Fibroblast of the aortic adventitia (primary cell): Measurements from ENCODE around the gene HAT1. TPM values are rescaled to one million over a fixed set of nuclear protein-coding genes. Genes with fewer than 3 reads are reported as not detected.
"Not testable (repeated sequence)": the region's sequence is repeated elsewhere in the genome, so short reads cannot be mapped to it uniquely, and the experiment has no call there.

Source experiments
- DNase-seq: peaks from one replicate; pipeline ENCODE4 v3.0.0-alpha.2; 2010; ENCODE audit warnings: low read depth
- H3K4me3 ChIP-seq: 2 replicates; pipeline ENCODE4 v1.5.1; 2011; ENCODE audit warnings: low read depth, mild to moderate bottlenecking, control low read depth, low read length, moderate library complexity
- total RNA-seq: library from RNA; depleted of rRNA; stranded (reverse); fragments of >200 nt; gene quantifications from 2 replicates; pipeline ENCODE4 v1.2.3, GENCODE V29; 2012; ENCODE audit warnings: low replicate concordance
- TF ChIP-seq, protein P1 (sequence below): IDR thresholded peaks from 2 replicates; pipeline ENCODE4 v1.5.1; 2011; ENCODE audit warnings: mild to moderate bottlenecking, low read length, control low read depth, inconsistent platforms; ENCODE audit not compliant: insufficient read depth

Gene HAT1
- total RNA-seq, 1 donor = 81.4 TPM

DNA sequence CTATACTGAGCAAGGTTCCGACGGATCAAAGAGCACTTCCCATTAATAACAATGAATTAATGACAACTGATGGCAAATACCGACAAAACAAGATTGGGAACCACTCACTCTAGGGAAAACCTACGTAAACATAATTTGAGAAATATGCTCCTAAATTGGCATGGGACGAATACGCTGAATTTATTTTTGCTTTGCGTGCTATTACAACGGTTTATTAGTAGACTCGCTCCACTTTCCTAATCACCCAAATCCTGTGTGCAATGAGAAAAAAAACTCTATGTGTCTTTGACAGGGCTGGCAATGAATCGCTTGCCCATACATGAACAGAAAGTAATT is 27.7 kb upstream of the HAT1 start:
- DNase-seq = no peak
- peak overlapping the region; percentile 95 for H3K4me3 ChIP-seq
- TF ChIP-seq, protein P1, sequence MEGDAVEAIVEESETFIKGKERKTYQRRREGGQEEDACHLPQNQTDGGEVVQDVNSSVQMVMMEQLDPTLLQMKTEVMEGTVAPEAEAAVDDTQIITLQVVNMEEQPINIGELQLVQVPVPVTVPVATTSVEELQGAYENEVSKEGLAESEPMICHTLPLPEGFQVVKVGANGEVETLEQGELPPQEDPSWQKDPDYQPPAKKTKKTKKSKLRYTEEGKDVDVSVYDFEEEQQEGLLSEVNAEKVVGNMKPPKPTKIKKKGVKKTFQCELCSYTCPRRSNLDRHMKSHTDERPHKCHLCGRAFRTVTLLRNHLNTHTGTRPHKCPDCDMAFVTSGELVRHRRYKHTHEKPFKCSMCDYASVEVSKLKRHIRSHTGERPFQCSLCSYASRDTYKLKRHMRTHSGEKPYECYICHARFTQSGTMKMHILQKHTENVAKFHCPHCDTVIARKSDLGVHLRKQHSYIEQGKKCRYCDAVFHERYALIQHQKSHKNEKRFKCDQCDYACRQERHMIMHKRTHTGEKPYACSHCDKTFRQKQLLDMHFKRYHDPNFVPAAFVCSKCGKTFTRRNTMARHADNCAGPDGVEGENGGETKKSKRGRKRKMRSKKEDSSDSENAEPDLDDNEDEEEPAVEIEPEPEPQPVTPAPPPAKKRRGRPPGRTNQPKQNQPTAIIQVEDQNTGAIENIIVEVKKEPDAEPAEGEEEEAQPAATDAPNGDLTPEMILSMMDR = no peak

DNA sequence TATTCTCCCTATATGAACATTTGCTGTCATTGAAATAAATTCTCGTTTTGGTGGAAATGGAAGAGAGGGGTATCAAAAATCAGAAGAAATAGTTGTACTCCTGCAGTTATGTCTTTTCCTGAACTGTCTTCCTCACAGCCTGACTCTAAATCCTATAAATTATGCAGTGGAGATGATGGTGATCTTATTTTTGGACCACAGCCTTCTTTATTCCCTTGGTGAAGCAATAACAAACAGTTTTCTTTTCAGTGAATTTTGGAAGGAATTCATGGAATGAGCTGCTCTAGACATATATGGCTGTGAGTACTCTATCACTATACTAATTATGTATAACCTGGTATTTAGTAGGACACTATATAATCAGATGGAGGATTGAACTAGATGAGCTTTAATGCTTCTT is 26.5 kb upstream of the HAT1 start:
- H3K4me3 ChIP-seq = no peak overlapping the region
- peak; percentile 34 for DNase-seq
- TF ChIP-seq, protein P1 = no peak

DNA sequence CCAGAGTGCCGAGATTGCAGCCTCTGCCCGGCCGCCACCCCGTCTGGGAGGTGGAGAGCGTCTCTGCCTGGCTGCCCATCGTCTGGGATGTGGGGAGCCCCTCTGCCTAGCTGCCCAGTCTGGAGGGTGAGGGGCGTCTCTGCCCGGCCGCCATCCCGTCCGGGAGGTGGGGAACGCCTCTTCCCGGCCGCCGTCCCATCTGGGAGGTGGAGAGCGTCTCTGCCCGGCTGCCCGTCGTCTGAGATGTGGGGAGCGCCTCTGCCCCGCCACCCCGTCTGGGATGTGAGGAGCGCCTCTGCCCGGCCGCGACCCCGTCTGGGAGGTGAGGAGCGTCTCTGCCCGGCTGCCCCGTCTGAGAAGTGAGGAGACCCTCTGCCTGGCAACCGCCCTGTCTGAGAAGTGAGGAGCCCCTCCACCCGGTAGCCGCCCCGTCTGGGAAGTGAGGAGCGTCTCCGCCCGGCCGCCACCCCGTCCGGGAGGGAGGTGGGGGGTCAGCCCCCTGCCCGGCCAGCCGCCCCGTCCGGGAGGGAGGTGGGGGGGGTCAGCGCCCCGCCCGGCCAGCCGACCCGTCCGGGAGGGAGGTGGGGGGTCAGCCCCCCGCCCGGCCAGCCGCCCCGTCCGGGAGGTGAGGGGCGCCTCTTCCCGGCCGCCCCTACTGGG is 22.5 kb upstream of the HAT1 start:
- not testable (repeated sequence) for DNase-seq, H3K4me3 ChIP-seq

DNA sequence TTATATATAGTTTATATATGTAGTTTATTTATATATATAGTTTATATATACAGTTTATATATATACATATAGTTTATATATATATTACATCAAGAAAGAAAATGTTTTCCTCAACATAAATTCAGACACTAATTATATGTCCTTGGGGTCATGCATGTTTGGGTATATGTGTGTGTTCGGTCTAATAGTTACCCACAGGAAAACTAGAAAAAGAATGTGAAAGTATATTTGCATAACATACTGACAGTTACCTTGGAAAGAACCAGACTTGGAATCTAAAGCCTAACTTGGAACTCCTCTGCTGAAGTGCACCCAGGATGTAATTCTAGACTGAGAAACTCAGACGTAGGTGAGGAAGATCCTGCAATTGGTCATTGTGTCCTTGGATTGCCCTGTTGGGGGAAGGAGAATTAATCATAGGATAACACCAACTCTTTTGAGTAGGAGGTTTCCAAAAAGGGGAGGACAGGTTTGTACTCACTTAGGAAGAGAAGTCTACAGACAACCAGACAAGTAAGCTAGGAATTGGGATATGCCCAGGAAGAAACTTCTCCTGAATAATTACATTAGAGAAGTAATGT is 19.3 kb upstream of the HAT1 start:
- H3K4me3 ChIP-seq = no peak overlapping the region
- TF ChIP-seq, protein P1 = no peak
- DNase-seq = no peak

DNA sequence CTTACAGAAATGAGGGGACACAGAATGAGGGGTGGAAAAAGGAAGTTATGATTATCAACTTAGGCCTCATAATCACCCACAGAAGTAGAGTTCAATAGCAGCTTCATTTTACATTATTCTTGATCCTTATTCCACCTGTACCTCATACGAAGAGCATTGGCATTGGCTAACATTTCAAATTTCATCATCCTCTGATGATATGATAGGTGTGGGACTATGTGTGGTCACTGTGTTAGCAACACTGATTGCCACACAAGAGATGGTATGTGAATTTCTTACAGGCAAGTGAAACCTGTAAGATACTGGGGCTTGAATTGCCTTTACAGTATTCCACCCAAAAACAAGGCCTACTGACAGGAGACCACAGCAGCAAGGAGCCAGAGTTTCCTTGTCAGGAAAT is 14.0 kb upstream of the HAT1 start:
- no peak overlapping the region for H3K4me3 ChIP-seq
- TF ChIP-seq, protein P1 = no peak
- DNase-seq = no peak

DNA sequence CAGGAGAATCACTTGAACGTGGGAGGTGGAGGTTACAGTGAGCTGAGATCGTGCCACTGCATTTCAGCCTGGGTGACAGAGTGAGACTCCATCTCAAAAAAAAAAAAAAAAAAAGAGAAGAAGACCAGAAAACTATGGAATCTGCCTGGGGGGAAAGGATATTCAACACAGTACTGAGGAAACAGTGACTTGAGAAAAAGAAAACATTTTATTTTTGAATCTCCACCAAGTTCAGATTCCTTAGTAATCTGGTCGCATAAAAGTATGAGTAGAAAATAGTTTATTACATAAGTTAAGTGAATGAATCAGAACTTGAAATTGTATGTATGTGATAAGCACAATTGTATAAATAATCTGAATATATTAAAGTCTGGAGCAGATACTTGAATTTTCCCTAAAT is 13.0 kb upstream of the HAT1 start:
- peak; percentile 51 for DNase-seq
- TF ChIP-seq, protein P1 = no peak
- H3K4me3 ChIP-seq = no peak overlapping the region

DNA sequence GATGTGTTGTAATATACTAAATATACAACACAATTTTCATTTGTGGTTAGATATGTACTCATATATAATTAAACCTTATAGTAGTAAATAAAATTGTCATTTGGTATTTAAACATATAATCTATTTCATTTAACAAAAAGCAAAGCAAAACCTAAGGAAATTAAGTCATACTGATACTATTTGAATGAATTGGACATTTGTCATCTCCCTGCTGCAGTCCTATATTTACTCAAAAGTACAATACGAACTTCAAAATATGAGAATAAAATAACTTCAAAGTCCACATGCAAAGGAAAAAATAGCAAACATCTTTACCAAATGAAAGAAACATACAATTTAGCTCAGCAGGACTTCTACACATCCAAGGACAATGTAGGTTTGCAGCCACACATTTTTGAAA is 11.8 kb upstream of the HAT1 start:
- DNase-seq = no peak
- H3K4me3 ChIP-seq = no peak overlapping the region
- TF ChIP-seq, protein P1 = no peak
